VCaP (cell line): Measurements from ENCODE around the gene PLEKHG3.

Experiments used
- H3K27ac ChIP-seq: fragments of 450-650 bp; 2 replicates; pipeline ENCODE4 v1.5.1; 2017
- TF ChIP-seq, protein P1 (sequence below): fragments of 450-650 bp; conservative IDR thresholded peaks from 2 replicates; pipeline ENCODE4 v1.5.1; 2017; ENCODE audit warnings: mild to moderate bottlenecking, moderate library complexity

PLEKHG3 gene

DNA sequence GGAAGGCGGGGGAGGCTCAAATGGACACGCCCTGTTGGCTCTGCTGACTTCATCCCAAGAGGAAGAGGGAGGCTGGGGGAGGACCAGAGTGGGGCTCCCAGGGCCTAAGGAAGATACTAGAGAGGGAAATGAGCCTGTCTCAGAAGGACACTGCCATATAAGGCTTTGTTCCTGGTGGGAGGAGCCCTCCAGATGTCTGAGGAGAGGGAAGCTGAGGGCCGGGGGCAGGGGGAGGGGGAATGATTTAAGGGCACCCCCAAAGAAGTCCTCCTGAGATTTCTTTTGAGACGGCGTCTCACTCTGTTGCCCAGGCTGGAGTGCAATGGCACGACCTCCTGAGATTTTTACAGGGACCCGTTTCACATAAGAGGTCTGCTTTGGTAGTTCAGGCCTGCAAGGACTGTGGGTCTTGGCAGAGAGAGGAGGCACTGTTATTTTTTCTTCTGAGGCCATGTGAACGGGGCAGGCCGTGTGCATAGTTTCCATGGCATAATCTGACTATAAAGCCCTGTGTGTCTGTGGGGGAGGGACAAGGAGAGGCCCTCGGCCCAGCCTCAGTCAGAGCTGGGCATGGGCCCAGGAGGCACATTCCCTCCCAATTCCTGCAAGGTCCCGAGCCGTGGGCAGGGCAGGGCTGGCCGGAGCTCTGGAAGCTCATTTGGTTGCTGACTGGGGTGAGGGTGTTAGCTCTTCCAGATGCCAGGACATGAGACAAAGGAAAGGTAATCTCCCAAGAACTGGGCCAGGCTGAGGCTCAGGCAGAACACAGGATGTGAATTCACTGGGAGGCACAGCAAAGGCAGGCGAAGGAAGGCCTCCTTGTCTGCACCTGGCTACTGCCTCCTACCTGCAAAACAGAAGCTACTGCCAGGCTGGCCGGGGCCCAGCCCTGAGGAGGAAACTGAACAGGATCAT, 22.2 kb upstream of the PLEKHG3 start:
- TF ChIP-seq, protein P1, sequence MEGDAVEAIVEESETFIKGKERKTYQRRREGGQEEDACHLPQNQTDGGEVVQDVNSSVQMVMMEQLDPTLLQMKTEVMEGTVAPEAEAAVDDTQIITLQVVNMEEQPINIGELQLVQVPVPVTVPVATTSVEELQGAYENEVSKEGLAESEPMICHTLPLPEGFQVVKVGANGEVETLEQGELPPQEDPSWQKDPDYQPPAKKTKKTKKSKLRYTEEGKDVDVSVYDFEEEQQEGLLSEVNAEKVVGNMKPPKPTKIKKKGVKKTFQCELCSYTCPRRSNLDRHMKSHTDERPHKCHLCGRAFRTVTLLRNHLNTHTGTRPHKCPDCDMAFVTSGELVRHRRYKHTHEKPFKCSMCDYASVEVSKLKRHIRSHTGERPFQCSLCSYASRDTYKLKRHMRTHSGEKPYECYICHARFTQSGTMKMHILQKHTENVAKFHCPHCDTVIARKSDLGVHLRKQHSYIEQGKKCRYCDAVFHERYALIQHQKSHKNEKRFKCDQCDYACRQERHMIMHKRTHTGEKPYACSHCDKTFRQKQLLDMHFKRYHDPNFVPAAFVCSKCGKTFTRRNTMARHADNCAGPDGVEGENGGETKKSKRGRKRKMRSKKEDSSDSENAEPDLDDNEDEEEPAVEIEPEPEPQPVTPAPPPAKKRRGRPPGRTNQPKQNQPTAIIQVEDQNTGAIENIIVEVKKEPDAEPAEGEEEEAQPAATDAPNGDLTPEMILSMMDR, result no peak
- H3K27ac ChIP-seq, result no peak overlapping the region

DNA sequence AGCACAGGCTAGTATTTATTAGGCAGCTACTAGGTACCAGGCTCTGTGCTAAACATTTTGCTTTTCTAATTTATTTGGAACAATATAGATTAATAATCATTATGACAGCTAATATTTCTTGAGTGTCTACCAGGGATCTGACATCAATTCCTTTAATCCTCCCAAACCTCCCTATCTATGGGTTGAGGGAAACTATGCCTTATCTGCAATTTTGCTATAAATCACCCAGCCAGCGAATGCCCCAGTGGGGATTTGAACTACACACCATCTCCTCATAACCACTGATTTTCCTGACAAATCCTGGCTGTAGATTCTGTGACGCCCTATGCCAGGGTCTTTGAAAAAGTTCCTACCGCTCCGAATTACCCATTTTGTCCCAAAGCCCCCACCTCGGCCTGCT, 21.4 kb upstream of the PLEKHG3 start:
- TF ChIP-seq, protein P1, result no peak
- H3K27ac ChIP-seq, result no peak overlapping the region

DNA sequence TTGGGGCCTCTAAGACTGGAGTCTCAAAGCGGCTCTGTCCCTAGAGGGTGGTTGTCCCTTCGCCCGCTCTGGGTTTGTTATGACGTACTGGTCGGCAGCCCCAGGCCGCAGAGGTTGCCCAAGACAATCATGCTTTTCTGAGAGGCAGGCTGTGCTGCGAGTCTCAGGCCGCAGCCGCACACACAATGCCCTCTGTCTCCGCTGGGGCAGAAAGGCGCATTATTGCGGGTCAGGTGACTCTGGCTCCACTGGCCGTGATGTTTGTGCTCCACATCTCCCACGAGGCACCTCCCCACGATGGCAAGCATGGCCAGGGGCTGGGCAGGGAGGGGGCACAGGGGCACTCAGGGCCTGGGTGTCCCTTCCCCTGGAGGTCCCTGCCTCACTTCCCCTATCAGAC, 21.0 kb upstream of the PLEKHG3 start:
- TF ChIP-seq, protein P1, result no peak
- no peak overlapping the region for H3K27ac ChIP-seq

DNA sequence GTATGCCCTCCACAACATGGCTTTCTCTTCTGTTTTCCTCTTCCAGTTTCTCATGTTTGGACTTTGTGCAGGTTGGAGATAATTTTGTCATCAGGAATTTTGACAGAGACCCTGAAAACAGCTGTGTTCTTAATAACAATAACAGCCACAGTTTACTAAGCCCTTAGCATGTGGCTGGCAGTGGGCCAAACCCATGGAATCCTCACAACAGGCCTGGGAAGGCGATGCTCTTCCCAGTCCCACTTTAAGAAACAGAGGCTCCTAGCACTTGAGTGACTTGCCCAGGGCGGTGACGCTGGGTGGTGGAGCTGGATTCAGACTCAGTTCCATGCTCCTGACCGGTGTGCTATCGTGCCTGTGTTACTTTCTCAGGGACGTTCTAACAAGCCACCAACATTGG, 20.1 kb upstream of the PLEKHG3 start:
- TF ChIP-seq, protein P1, result no peak
- no peak overlapping the region for H3K27ac ChIP-seq

- H3K27ac ChIP-seq, result no peak overlapping the region
- TF ChIP-seq, protein P1, result no peak
These were observed 18.6 kb upstream of the PLEKHG3 start for GRCh38 chr14:64685371-64686281.

DNA sequence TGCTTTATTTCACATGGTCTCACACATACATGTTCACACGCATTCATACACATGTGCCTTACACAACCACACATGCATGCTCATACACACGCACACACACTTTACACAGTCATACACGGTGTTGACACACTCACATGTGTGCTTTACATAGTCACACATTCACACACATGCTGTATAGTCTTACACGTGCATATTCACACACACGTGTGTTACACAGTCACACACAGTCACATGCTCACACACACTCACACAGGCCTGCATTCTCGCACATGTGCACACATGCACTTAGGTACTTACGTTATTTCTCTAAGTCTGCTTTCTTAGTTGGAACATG, 18.0 kb upstream of the PLEKHG3 start:
- TF ChIP-seq, protein P1, result no peak
- H3K27ac ChIP-seq, result no peak overlapping the region

- TF ChIP-seq, protein P1, result no peak
- no peak overlapping the region for H3K27ac ChIP-seq
These were observed 16.2 kb upstream of the PLEKHG3 start for GRCh38 chr14:64688031-64688430.
